NCI-H226 (cell line): ENCODE results near the gene HCFC1R1.

Source experiments
- DNase-seq: peaks from one replicate; pipeline ENCODE4 v3.0.0-alpha.2; 2015

Gene HCFC1R1

DNA sequence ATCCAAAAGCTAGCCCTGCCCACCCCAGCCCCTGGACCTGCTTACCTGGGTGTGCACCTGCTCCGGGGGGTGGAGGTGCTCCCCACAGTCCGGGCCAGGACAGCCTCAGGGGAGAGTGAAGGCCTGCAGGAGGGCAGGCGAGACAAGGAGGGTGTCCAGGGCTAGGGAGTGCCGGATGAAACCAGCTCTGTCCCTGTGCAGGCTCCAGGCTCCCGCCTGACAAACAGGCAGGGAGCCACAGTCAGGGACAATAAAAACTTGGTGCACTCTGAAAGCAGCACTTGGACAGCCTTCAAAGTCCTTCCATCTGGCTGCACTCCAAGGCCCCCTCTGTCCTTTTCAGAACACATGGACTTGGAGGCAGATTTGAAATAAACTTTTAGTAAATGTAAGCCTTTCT lies 50.6 kb downstream of the HCFC1R1 start:
- no peak for DNase-seq
